Motor neuron (in vitro differentiated cells): Measurements from ENCODE around the gene SGCA. TPM values are rescaled to one million over a fixed set of nuclear protein-coding genes. Genes with fewer than 3 reads are reported as not detected.

ENCODE experiments used
- ATAC-seq, 8 experiments: fragments of 200-7000 bp; cut with Tn5 transposase; replicated peaks in 6 of 8; 2 replicates each; pipeline ENCODE4 v1.8.0; 2021; ENCODE audit warnings: mild to moderate bottlenecking in 8 of 8, moderate library complexity in 8 of 8
- H3K27ac ChIP-seq, 2 donors: fragments of 250-450 bp; sonication (Bioruptor Pico); 2 replicates each; pipeline ENCODE4 v1.9.0; 2021; ENCODE audit warnings: antibody characterized with exemption in 2 of 2, mild to moderate bottlenecking in 2 of 2, moderate library complexity in 1 of 2
- H3K4me1 ChIP-seq, 2 donors: fragments of 250-450 bp; sonication (Bioruptor Pico); replicated peaks in 1 of 2; 2 replicates each; pipeline ENCODE4 v1.6.1; 2021; ENCODE audit warnings: antibody characterized with exemption in 2 of 2, mild to moderate bottlenecking in 2 of 2, moderate library complexity in 1 of 2
- H3K4me3 ChIP-seq, 5 donors: fragments of 250-450 bp; sonication (Bioruptor Pico); 2 replicates each; pipeline ENCODE4 v1.9.0; 2021; ENCODE audit warnings: antibody characterized with exemption in 5 of 5, mild to moderate bottlenecking in 5 of 5, moderate library complexity in 4 of 5
- WGBS, 10 experiments: fragments of 450-650 bp; shearing (Covaris generic); methylation state at CpG; one replicate each; pipeline ENCODE4 v1.0.0; 2022; 5-methylcytosine and 5-hydroxymethylcytosine counted together
- in situ Hi-C, 9 experiments: fragments of 400-800 bp; cut with MboI; loops; one replicate each; pipeline ENCODE4 v1.15.0; 2021; ENCODE audit warnings: low sequenced_read_pairs in 9 of 9, low pct_unique_long_range_greater_than_20kb in 2 of 9; ENCODE audit not compliant: unreplicated experiment in 9 of 9
- total RNA-seq, 8 experiments: library from RNA; unstranded; fragments of 300-600 nt; gene quantifications; 2 replicates each; pipeline versions ENCODE4 v1.2.3 to v1.2.4, GENCODE V29; 2022

Gene SGCA
- total RNA-seq, 8 experiments from 2014 or later, result 0.22 to 3.4 (median 1.1) TPM; not detected in 2

- ATAC-seq, result no peak
- peaks cover 10 to 15% of the 10 kb centered on the region in 2 donors for H3K4me1 ChIP-seq
- H3K4me3 ChIP-seq, result no peak overlapping the region
- in situ Hi-C loops, result no loop called here
- H3K27ac ChIP-seq, result peak overlapping the region in 1 of 2 donors; percentile 61
- WGBS, 10 experiments, result 80 to 100% (median 96%) methylated on average over 1 to 7 of the region's 15 CpGs; no CpG with 5 or more reads in 4 of the 10 experiments
These were observed 26.5 kb upstream of the SGCA start for GRCh38 chr17:50139185-50139783.

GRCh38 chr17:50139950-50140885, 25.6 kb upstream of the SGCA start:
- H3K4me3 ChIP-seq, result no peak overlapping the region
- WGBS, 10 experiments, result 0 to 100% (median 71%) methylated on average over 1 to 9 of the region's 19 CpGs; no CpG with 5 or more reads in 4 of the 10 experiments

DNA sequence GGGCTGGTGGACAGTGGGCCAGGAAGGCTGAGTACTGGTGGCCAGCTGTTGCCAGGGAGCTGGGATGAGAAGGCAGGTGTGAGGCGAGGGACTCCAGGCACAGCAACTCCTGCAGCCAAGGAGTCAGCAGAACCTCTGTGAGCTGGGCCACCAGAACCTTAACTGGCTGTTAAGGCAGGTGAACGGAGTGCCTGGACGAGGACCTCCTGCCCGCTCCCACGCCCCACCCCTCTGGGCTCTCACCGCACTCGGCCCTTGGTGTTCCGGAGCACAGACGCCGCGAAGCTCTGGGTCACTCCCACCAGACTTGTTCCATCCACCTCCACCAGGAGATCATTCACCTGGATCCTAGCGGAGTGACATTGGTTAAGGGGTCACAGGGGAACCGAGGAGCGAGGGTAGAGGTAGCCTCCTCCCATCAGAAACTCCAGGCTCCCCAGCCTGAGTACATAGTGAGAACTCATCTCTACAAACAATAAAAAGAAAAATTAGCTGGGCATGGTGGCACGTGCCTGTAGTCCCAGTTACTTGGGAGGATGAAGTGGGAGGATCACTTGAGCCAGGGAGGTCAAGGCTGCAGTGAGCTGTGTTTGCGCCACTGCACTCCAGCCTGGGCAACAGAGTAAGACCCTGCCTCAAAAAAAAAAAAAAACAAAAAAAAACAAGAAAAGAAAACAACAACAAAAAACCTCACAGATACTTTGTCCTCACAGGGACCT, 24.6 kb upstream of the SGCA start:
- Histone ChIP-seq H3K4me1 (peaks cover 10 to 15% of the 10 kb centered on the region in 2 donors), H3K4me3 (no peak overlapping the region), H3K27ac (no peak overlapping the region)
- no peak for ATAC-seq
- 75 to 100% (median 97%) methylated on average over 1 to 10 of the region's 16 CpGs; no CpG with 5 or more reads in 2 of the 10 experiments for WGBS, 10 experiments
- in situ Hi-C loops, result no loop called here

More at GRCh38 chr17:50139950-50140885, 25.6 kb upstream of the SGCA start:
- peak overlapping the region in 1 of 2 donors; percentile 61 for H3K27ac ChIP-seq
- in situ Hi-C loops, result no loop called here
- H3K4me1 ChIP-seq, result peaks cover 4 to 9% of the 10 kb centered on the region in 2 donors
- ATAC-seq, result peak; percentile 8 to 96 (median 92)

- 53 to 100% (median 100%) methylated on average over 1 to 7 of the region's 8 CpGs; no CpG with 5 or more reads in 2 of the 10 experiments for WGBS, 10 experiments
- Histone ChIP-seq H3K4me3 (no peak overlapping the region), H3K4me1 (peaks cover 15 to 21% of the 10 kb centered on the region in 2 donors), H3K27ac (no peak overlapping the region)
- in situ Hi-C loops, result no loop called here
- no peak for ATAC-seq
These were observed 24.1 kb upstream of the SGCA start for GRCh38 chr17:50141745-50142110.

- Histone ChIP-seq H3K4me1 (peaks cover 30 to 34% of the 10 kb centered on the region in 2 donors), H3K4me3 (no peak overlapping the region), H3K27ac (no peak overlapping the region)
- ATAC-seq, result no peak
- 40 to 94% (median 83%) methylated on average over 1 to 10 of the region's 20 CpGs; no CpG with 5 or more reads in 5 of the 10 experiments for WGBS, 10 experiments
- in situ Hi-C loops, result no loop called here
These were observed 22.2 kb upstream of the SGCA start for GRCh38 chr17:50143461-50144176.

- WGBS, 10 experiments, result 0 to 93% (median 73%) methylated on average over 1 to 3 of the region's 6 CpGs; no CpG with 5 or more reads in 6 of the 10 experiments
- peaks cover 30 to 34% of the 10 kb centered on the region in 2 donors for H3K4me1 ChIP-seq
- peak in 3 of 8 experiments; percentile 51 to 59 (median 54) for ATAC-seq
- H3K4me3 ChIP-seq, result no peak overlapping the region
- in situ Hi-C loops, result no loop called here
- H3K27ac ChIP-seq, result no peak overlapping the region
These were observed 21.4 kb upstream of the SGCA start for GRCh38 chr17:50144355-50144754.

DNA sequence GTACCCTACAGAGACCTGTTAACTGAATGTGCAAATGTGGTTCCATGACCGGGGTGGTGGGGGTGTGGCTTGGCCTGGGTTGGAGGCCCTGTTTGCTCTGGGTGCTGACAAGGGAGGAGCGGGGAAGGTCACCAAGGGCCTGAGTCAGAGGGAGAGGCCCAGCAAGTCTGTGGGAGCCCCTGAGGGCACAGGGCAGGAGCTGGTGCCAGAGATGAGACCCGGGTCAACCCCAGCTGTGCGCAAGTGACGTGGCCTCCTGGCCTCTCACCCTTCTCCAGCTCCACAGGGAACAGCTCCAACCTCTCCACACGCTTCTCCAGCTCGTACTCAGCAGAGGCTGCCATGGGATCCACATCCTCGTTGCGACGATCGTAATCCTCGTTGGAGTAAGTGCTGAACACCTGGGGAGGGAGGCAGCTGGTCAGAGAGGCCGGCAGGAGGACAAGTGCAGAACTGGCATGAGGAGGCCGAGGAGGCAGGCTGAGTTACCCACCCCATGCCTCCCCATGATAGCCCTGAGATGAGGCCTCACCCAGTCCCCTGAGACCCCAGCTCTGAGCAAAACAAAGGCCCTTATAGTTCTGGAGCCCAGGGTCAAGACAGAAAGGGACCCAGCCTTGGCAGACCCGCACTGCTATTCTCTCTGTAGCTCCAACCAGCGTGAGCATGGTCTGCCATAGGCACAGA, 20.8 kb upstream of the SGCA start:
- H3K27ac ChIP-seq, result no peak overlapping the region
- peaks cover 30 to 33% of the 10 kb centered on the region in 2 donors for H3K4me1 ChIP-seq
- ATAC-seq, result peak in 3 of 8 experiments; percentile 46 to 53 (median 52)
- in situ Hi-C loops, result no loop called here
- H3K4me3 ChIP-seq, result no peak overlapping the region
- 40 to 94% (median 60%) methylated on average over 1 to 7 of the region's 16 CpGs; no CpG with 5 or more reads in 5 of the 10 experiments for WGBS, 10 experiments

DNA sequence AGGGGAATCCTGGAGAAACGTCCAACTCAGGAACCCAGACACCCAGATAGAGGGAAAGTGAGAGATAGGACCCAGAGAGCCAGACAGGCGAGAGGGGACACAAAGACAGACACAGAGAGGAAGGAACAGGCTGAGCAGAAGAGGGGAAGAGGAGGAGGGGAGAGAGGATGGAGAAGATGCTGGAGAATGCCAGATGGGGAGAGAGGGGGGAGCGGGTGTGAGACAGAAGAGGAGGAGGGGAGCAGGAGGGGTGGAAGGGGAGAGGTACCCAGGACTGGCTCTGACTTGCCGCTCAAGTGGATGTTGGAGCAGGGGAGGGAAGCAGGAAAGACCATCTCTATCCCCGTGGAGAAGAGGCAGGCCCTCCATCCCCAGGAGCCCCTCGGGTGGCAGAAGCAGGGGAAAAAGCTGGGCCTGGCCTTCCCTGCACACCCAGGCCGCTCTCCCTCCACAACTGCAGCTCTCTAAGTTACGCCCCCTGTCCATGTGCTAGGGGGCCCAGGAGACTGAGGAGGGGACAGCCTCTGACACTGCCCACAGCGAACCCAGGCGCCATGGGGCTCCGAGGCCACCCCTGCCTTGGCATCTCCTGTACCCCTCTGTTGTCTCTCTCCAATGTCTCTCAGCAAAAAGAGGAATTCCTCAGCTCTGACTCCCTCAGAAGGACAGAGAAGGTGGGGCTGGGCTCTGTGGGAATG, 20.1 kb upstream of the SGCA start:
- no CpG with 5 or more reads among the region's 11 CpGs for WGBS, 10 experiments
- H3K27ac ChIP-seq, result no peak overlapping the region
- no peak overlapping the region for H3K4me3 ChIP-seq
- in situ Hi-C loops, result no loop called here
- ATAC-seq, result no peak
- H3K4me1 ChIP-seq, result peaks cover 26 to 27% of the 10 kb centered on the region in 2 donors

DNA sequence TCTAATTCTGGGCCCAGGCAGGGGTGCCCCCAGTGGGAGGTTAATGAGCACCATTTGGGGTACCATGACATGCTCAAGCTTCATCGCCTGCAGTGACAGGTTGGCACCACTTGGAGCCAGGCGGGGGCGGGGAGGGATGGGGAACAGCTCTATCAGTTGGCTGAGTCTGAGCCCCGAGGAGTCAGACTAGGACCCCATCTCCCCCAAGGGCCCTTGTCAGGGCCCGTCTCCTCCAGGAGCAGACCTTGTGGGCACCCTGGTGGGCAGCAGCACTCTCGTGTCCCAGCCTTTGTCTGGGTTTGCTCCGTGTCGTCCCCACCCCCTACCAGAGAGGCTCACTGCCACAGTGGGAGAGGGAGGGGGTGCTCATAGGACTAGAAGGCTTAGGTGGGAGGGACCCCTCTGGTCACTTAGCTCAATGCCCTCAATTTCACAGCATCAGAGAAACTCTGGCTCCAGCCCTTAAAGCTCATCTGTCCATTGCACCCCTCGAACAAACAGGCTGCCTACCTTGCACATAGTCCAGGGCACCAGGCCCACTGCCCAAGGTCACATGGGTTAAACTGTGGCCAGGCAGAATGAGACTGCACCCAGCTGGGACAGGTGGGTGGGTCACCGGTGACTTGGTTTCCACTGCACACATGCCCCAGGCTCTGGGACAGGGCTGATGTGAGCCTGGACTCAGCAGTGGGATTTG, 19.4 kb upstream of the SGCA start:
- Histone ChIP-seq H3K4me3 (peak overlapping the region in 2 of 5 donors; percentile 93 to 99), H3K27ac (no peak overlapping the region), H3K4me1 (peaks cover 26 to 29% of the 10 kb centered on the region in 2 donors)
- 20 to 100% (median 100%) methylated on average over 1 to 2 of the region's 10 CpGs; no CpG with 5 or more reads in 7 of the 10 experiments for WGBS, 10 experiments
- in situ Hi-C loops, result no loop called here
- ATAC-seq, result no peak

DNA sequence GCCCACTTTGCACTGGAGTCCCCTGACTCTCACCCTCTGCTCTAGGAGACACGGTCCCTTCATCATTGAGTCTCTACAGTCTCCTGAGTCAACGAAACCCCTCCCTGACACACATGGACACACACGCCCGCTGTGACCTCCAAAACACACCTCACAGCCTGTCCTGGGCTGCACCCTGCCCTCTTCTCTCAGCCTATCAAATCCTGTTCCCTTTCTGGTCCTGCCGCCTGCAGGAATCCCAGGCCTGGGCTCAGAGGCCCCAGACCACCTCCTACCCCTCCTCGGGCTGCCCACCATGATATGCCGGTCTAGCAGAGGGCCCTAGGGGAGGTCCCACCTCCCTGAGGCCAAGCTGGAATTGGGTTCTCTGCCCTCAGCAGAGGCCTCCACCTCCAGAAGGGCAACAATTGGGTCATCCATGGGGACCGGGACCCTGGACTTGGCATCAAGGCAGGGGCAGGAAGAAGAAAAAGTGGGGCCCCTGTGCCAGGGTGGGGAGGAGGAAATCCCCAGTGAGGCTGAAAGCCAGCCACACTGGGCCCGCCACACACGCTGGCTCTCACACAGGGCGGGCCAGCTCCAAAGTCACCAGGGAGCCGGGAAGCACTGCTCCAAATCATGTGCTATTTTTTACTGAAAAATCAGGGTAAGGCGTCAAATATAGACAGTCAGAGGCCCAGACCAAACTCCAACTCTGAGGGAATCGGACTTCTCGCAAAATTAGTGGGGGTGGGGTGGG, 18.7 kb upstream of the SGCA start:
- peak in 1 of 8 experiments; percentile 3 for ATAC-seq
- peak overlapping the region; percentile 93 to 100 (median 99) for H3K4me3 ChIP-seq
- in situ Hi-C loops, result no loop called here
- no peak overlapping the region for H3K27ac ChIP-seq
- 0 to 100% (median 38%) methylated on average over 1 to 7 of the region's 15 CpGs; no CpG with 5 or more reads in 4 of the 10 experiments for WGBS, 10 experiments
- peaks cover 26 to 31% of the 10 kb centered on the region in 2 donors for H3K4me1 ChIP-seq
